Upper lobe of right lung (tissue), 1 donor: ENCODE data around the gene CACNA2D4. TPM values are rescaled to one million over a fixed set of nuclear protein-coding genes. Genes with fewer than 3 reads are reported as not detected.
"Not testable (repeated sequence)": the region's sequence is repeated elsewhere in the genome, so short reads cannot be mapped to it uniquely, and the experiment has no call there.

Experiments used
- ATAC-seq: fragments of 200-7000 bp; cut with Tn5 transposase; one replicate; pipeline ENCODE4 v1.9.1; 2020; ENCODE audit warnings: mild to moderate bottlenecking, moderate library complexity
- DNase-seq: peaks from one replicate; pipeline ENCODE4 v3.0.0-alpha.2; 2020
- H3K27ac ChIP-seq: fragments of 200-600 bp; one replicate; pipeline ENCODE4 v1.8.0; 2022
- H3K27me3 ChIP-seq: fragments of 200-600 bp; one replicate; pipeline ENCODE4 v1.8.0; 2022; ENCODE audit warnings: mild to moderate bottlenecking
- H3K36me3 ChIP-seq: fragments of 200-600 bp; one replicate; pipeline ENCODE4 v1.8.0; 2022
- H3K4me1 ChIP-seq: fragments of 200-600 bp; one replicate; pipeline ENCODE4 v1.8.0; 2022
- H3K4me3 ChIP-seq: fragments of 200-600 bp; one replicate; pipeline ENCODE4 v1.8.0; 2022; ENCODE audit warnings: mild to moderate bottlenecking
- H3K9me3 ChIP-seq: fragments of 200-600 bp; one replicate; pipeline ENCODE4 v1.8.0; 2022
- intact Hi-C: fragments of 100-400 bp; cut with DNase I; formaldehyde crosslinking; loops from one replicate; pipeline ENCODE4 v1.11.0; 2022
- total RNA-seq: library from RNA; stranded (reverse); fragmentation: NEBNext Ultra II Directional; extraction: Animal tissue kit (Norgen Biotek cat#: 25700); gene quantifications from one replicate; pipeline ENCODE4 v1.2.1, GENCODE V29; 2021
- TF ChIP-seq, protein P1 (sequence below): fragments of 200-600 bp; IDR thresholded peaks from one replicate; pipeline ENCODE4 v1.8.0; 2022; ENCODE audit warnings: antibody characterized with exemption
- donor health status: DM: no; HTN: yes; CAD: no; lungs with severe emphysema.

The CACNA2D4 gene
- total RNA-seq, 1 donor from 2014 or later = 5.5 TPM

DNA sequence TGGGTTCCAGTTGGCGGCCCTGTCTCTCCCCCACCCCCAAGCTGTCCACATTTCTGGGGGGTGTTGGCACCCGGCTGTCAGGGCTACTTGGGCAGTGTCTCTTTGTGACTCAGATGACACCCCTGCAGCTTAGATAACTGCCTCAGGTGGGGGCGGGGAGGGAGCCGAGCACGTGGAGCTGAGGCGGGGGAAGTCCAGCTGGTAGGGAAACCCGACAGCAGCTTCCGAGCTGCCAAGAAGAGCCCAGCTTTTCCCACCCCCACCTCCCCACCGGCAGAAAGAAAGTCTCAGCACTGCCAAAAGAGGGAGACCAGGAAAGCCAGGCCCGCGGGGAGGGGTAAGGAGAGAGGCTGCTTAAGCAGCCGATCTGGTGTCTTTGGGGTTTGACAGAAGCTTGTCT, 96.6 kb downstream of the CACNA2D4 start:
- Histone ChIP-seq H3K27ac (no peak overlapping the region), H3K27me3 (peaks cover 38% of the 10 kb centered on the region), H3K4me3 (no peak overlapping the region), H3K36me3 (no peaks in the 10 kb centered on the region), H3K4me1 (no peaks in the 10 kb centered on the region), H3K9me3 (no peaks in the 10 kb centered on the region)
- DNase-seq (no peak), ATAC-seq (no peak)
- TF ChIP-seq, protein P1, sequence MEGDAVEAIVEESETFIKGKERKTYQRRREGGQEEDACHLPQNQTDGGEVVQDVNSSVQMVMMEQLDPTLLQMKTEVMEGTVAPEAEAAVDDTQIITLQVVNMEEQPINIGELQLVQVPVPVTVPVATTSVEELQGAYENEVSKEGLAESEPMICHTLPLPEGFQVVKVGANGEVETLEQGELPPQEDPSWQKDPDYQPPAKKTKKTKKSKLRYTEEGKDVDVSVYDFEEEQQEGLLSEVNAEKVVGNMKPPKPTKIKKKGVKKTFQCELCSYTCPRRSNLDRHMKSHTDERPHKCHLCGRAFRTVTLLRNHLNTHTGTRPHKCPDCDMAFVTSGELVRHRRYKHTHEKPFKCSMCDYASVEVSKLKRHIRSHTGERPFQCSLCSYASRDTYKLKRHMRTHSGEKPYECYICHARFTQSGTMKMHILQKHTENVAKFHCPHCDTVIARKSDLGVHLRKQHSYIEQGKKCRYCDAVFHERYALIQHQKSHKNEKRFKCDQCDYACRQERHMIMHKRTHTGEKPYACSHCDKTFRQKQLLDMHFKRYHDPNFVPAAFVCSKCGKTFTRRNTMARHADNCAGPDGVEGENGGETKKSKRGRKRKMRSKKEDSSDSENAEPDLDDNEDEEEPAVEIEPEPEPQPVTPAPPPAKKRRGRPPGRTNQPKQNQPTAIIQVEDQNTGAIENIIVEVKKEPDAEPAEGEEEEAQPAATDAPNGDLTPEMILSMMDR = no peak
- intact Hi-C loops = no loop called here

DNA sequence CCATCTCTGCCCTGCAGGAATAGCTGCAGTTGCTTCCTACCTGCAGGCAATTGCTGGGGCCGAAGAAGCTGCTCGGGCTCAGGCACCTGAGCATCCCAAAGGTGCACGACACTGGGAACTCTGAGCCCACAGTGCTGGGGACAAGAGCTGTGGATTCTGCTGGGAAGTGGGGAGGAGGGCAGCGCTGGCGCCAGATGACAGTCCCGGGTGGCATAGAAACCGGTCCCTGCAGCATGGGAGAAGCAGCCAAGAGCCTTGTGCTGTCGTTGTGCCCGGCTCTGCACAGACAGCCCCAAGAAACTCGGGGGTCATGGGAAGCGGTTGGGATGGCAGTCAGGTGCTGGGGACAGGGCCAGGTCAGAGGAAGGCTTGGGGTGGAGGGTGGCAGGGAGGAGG, 97.6 kb downstream of the CACNA2D4 start:
- Histone ChIP-seq H3K27ac (no peak overlapping the region), H3K9me3 (no peaks in the 10 kb centered on the region), H3K4me3 (no peak overlapping the region), H3K4me1 (no peaks in the 10 kb centered on the region), H3K36me3 (no peaks in the 10 kb centered on the region), H3K27me3 (peaks cover 35% of the 10 kb centered on the region)
- no peak for DNase-seq
- TF ChIP-seq, protein P1 = no peak
- no peak for ATAC-seq
- intact Hi-C loops = no loop called here

DNA sequence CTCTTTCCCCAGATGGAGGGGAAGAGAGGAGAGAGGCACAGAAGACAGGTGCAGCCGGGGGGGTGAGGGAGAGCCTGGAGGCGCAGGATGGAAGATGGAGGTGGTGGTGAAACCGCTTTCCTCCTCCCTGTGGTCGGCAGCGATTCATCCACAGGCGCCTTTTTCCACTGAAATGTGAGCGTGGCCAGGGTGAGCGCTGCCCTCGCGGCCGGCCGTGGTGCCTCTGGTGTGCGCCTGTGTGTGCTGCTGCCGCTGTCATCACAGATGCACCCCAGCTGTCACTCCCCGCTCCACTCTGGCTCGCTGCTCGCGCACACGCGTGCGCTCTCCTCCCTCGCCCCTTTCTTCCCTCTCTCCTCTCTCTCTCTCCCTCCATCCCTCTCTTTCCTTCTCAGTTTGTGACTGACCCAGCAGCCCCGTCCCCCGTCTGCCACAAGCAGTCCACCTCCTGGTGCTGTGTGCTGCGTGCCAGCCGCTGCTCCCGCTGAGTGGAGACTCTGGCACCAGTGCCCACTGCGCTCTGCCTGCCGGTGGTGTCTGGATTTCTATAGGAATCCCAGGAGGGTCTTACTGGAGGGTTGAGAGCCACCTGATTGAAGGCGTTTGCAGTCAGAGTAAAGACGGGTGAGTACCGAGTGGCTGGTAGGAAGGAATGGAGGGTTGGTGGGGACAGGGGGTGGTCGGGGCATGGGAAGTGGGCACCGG, 98.1 kb downstream of the CACNA2D4 start, which contains the start of gene LRTM2:
TSS of gene LRTM2 (plus strand) at position 375 of the 705 bp plus-strand sequence. CDS start 7,584 bp downstream, outside the sequence.
- TF ChIP-seq, protein P1 = no peak
- DNase-seq (no peak), ATAC-seq (peak; percentile 22)
- H3K36me3 ChIP-seq = no peaks in the 10 kb centered on the region
- intact Hi-C loops = no loop called here
- H3K4me3 ChIP-seq = no peak within 1 kb of the TSS
- no peak within 1 kb of the TSS for H3K27ac ChIP-seq
- peaks cover 35% of the 10 kb centered on the region for H3K27me3 ChIP-seq
- no peaks in the 10 kb centered on the region for H3K9me3 ChIP-seq
- no peaks in the 10 kb centered on the region for H3K4me1 ChIP-seq

DNA sequence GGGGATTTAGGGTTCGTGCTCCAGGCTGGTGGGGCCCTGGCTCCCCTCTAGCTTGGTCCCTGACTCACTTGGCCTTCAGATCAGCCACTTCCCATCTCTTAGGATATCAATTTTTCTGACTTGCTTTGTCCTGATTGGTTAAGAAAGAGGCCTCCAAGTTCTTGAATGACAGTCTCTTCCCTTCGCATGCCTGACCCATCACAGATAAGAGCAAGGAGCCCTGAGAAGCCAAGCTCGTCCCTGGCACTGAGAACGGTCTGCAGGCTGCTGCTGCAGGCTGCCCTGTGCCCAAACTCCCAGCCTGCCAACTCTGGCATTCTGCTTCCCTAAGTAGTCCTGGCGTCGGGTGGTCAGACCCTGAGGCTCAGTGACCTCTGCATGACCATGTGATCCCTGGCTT, 98.9 kb downstream of the CACNA2D4 start:
- TF ChIP-seq, protein P1 = no peak
- DNase-seq = no peak
- H3K27ac ChIP-seq = no peak overlapping the region
- H3K9me3 ChIP-seq = no peaks in the 10 kb centered on the region
- no peaks in the 10 kb centered on the region for H3K36me3 ChIP-seq
- no peaks in the 10 kb centered on the region for H3K4me1 ChIP-seq
- H3K4me3 ChIP-seq = no peak overlapping the region
- H3K27me3 ChIP-seq = peaks cover 35% of the 10 kb centered on the region
- intact Hi-C loops = no loop called here
- ATAC-seq = no peak

DNA sequence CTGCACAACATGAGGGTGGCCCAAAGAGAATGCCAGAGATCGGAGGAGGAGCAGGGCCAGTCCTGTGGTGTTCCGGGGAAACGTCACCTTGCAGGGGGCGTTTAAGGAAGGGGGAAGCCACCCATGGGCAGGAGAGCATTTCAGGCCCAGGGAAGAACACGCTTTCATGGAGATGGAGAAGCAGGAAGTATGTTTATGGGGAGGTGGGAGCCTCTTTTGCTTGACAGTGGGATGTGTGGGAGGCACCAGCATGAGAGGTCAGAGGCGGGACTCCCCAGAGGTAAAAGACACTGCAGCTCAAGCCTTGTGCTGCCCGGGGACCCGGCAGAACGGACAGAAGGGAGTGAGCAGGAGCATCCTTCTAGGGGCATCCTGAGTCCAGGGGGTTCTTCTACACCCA, 99.4 kb downstream of the CACNA2D4 start:
- TF ChIP-seq, protein P1 = no peak
- Histone ChIP-seq H3K27me3 (peaks cover 35% of the 10 kb centered on the region), H3K4me1 (no peaks in the 10 kb centered on the region), H3K36me3 (no peaks in the 10 kb centered on the region), H3K4me3 (no peak overlapping the region), H3K9me3 (no peaks in the 10 kb centered on the region), H3K27ac (no peak overlapping the region)
- intact Hi-C loops = no loop called here
- no peak for DNase-seq
- ATAC-seq = no peak

DNA sequence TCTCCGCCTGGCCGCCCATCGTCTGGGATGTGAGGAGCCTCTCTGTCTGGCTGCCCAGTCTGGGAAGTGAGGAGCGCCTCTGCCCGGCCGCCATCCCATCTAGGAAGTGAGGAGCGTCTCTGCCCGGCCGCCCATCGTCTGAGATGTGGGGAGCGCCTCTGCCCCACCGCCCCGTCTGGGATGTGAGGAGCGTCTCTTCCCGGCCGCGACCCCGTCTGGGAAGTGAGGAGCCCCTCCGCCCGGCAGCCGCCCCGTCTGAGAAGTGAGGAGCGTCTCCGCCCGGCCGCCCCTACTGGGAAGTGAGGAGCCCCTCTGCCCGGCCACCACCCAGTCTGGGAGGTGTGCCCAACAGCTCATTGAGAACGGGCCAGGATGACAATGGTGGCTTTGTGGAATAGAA, 100.5 kb downstream of the CACNA2D4 start:
- H3K4me3 ChIP-seq, ATAC-seq, H3K9me3 ChIP-seq, H3K4me1 ChIP-seq, DNase-seq, H3K36me3 ChIP-seq, H3K27ac ChIP-seq, intact Hi-C loops: not testable (repeated sequence)
- peaks cover 30% of the 10 kb centered on the region for H3K27me3 ChIP-seq
